Subcutaneous abdominal adipose tissue (tissue), 5 donors: ENCODE results near the gene SPAG17.

ENCODE experiments used
- H3K27ac ChIP-seq: one replicate; pipeline ENCODE4 v1.7.0; 2013; ENCODE audit warnings: low read depth, mild to moderate bottlenecking, inconsistent platforms, low read length, moderate library complexity
- H3K27me3 ChIP-seq, 5 donors: one replicate each; pipeline ENCODE4 v1.7.0; 2013; ENCODE audit warnings: low read length in 5 of 5, inconsistent platforms in 1 of 5; ENCODE audit not compliant: control insufficient read depth in 5 of 5, insufficient read depth in 4 of 5
- H3K36me3 ChIP-seq, 5 donors: one replicate each; pipeline ENCODE4 v1.7.0; 2013; ENCODE audit warnings: low read length in 5 of 5; ENCODE audit not compliant: control insufficient read depth in 5 of 5, insufficient read depth in 5 of 5
- H3K4me1 ChIP-seq, 5 donors: one replicate each; pipeline ENCODE4 v1.7.0; 2013; ENCODE audit warnings: low read length in 5 of 5, mild to moderate bottlenecking in 3 of 5, moderate library complexity in 1 of 5; ENCODE audit not compliant: control insufficient read depth in 5 of 5, insufficient read depth in 5 of 5
- H3K4me3 ChIP-seq, 5 donors: one replicate each; pipeline ENCODE4 v1.7.0; 2013; ENCODE audit warnings: low read length in 5 of 5, low read depth in 1 of 5
- H3K9ac ChIP-seq, 5 donors: one replicate each; pipeline ENCODE4 v1.7.0; 2013; ENCODE audit warnings: low read length in 5 of 5, mild to moderate bottlenecking in 4 of 5, moderate library complexity in 3 of 5
- H3K9me3 ChIP-seq, 5 donors: one replicate each; pipeline ENCODE4 v1.7.0; 2013; ENCODE audit warnings: low read length in 5 of 5; ENCODE audit not compliant: control insufficient read depth in 5 of 5
- donor health status: healthy.
- donor health status: healthy.
- donor health status: healthy.
- donor health status: healthy.
- donor health status: healthy.

Gene SPAG17

GRCh38 chr1:118177998-118178397, 7.0 kb downstream of the SPAG17 start:
- no peak overlapping the region for H3K4me3 ChIP-seq
- H3K27me3 ChIP-seq: no peaks in the 10 kb centered on the region
- no peak overlapping the region for H3K27ac ChIP-seq
- H3K36me3 ChIP-seq: no peaks in the 10 kb centered on the region
- peaks cover 0 to 3% (median 0%) of the 10 kb centered on the region in 5 donors for H3K9me3 ChIP-seq
- H3K4me1 ChIP-seq: no peaks in the 10 kb centered on the region
- H3K9ac ChIP-seq: no peak overlapping the region

GRCh38 chr1:118169016-118169415, 16.0 kb downstream of the SPAG17 start:
- Histone ChIP-seq H3K27ac (no peak overlapping the region), H3K4me3 (no peak overlapping the region), H3K9ac (no peak overlapping the region), H3K36me3 (no peaks in the 10 kb centered on the region), H3K9me3 (peaks cover 0 to 3% (median 0%) of the 10 kb centered on the region in 5 donors), H3K27me3 (no peaks in the 10 kb centered on the region), H3K4me1 (no peaks in the 10 kb centered on the region)

DNA sequence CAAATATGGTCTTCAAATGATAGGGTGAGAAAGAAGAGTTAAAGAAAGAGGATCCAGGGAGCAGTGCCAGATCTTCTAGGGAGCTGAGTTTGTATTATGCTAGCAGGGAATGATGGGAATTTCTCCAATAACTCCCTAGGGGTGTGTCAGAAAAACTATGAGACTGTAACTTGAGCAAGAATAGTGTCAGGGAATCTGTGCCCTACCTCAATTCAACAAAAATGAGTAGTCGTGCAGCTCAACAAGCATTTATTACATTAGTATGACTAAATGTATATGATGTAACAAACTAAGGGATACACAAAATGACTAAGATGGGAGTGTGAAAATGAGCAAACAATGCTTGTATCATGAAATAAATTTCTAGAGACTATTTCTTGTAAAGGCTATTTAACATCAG, 24.2 kb downstream of the SPAG17 start:
- no peak overlapping the region for H3K27ac ChIP-seq
- H3K4me1 ChIP-seq: no peaks in the 10 kb centered on the region
- H3K27me3 ChIP-seq: no peaks in the 10 kb centered on the region
- no peak overlapping the region for H3K9ac ChIP-seq
- H3K9me3 ChIP-seq: no peaks in the 10 kb centered on the region
- H3K36me3 ChIP-seq: no peaks in the 10 kb centered on the region
- no peak overlapping the region for H3K4me3 ChIP-seq

DNA sequence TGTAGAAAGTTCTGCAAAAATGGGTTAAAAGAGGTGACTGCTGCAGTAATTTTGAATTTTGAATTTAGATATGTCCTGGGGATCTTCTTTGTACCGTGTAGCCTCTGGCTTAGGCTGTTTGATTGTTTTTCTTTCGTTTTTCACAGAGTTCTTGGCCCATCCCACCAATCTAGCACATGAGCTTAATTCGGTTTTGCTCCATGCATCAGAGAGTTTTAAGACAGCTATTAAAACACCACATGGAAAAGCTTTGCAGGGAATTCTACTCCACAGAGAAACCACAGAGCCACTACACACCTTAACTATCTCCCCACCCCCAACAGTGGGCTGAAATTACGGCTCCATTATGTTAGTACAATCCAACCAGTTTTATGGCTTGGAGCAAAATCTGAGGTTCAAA, 25.5 kb downstream of the SPAG17 start:
- H3K9me3 ChIP-seq: no peaks in the 10 kb centered on the region
- no peaks in the 10 kb centered on the region for H3K27me3 ChIP-seq
- H3K27ac ChIP-seq: no peak overlapping the region
- H3K4me3 ChIP-seq: no peak overlapping the region
- H3K36me3 ChIP-seq: no peaks in the 10 kb centered on the region
- H3K9ac ChIP-seq: no peak overlapping the region
- H3K4me1 ChIP-seq: no peaks in the 10 kb centered on the region

DNA sequence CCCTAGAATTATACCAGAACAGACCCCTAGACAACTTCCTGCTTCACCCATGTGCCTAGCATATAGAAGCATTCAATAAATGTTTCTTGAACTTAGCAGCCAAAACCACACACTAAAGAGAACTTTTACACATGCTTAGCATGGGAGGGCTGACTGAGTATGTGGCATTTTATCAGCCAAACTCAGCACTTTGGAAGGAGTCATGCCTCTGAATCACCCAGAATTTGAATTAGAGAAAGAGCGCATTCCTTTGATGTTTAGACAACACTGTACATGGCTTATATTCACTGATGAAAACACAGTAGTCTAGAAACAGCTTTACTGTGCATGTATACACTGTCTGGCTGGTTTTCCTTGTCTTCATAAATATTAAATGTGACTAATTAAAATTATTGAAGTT, 26.1 kb downstream of the SPAG17 start:
- H3K9me3 ChIP-seq: no peaks in the 10 kb centered on the region
- no peaks in the 10 kb centered on the region for H3K27me3 ChIP-seq
- H3K27ac ChIP-seq: no peak overlapping the region
- no peaks in the 10 kb centered on the region for H3K36me3 ChIP-seq
- no peak overlapping the region for H3K4me3 ChIP-seq
- H3K4me1 ChIP-seq: no peaks in the 10 kb centered on the region
- H3K9ac ChIP-seq: no peak overlapping the region

DNA sequence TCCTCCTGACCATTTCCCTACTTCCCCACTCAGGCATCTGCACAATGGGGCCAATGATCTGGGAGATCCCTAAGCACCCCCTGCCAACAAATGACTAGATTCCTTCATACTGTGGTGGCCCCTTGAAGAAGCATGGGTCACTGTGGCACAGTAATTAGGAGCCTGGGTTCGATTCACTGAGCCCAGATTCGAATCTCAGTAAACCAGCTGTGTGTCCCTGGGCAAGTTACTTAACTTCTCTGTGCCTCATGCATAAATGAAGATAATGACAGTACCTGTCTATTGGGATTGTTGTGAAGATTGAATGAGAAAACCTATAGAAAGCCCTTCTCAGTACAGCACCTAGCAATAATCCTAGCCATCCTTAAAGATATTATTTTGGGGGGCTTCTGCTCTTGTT, 27.5 kb downstream of the SPAG17 start:
- Histone ChIP-seq H3K9me3 (no peaks in the 10 kb centered on the region), H3K27ac (no peak overlapping the region), H3K4me1 (no peaks in the 10 kb centered on the region), H3K4me3 (no peak overlapping the region), H3K27me3 (no peaks in the 10 kb centered on the region), H3K9ac (no peak overlapping the region), H3K36me3 (no peaks in the 10 kb centered on the region)

GRCh38 chr1:118155106-118155505, 29.9 kb downstream of the SPAG17 start:
- Histone ChIP-seq H3K4me1 (peaks cover 0 to 3% (median 0%) of the 10 kb centered on the region in 5 donors), H3K9me3 (no peaks in the 10 kb centered on the region), H3K36me3 (no peaks in the 10 kb centered on the region), H3K4me3 (no peak overlapping the region), H3K27me3 (no peaks in the 10 kb centered on the region), H3K27ac (no peak overlapping the region), H3K9ac (no peak overlapping the region)

GRCh38 chr1:118154220-118154619, 30.8 kb downstream of the SPAG17 start:
- Histone ChIP-seq H3K4me1 (peaks cover 0 to 3% (median 0%) of the 10 kb centered on the region in 5 donors), H3K36me3 (no peaks in the 10 kb centered on the region), H3K4me3 (no peak overlapping the region), H3K27ac (no peak overlapping the region), H3K27me3 (no peaks in the 10 kb centered on the region), H3K9me3 (no peaks in the 10 kb centered on the region), H3K9ac (no peak overlapping the region)

DNA sequence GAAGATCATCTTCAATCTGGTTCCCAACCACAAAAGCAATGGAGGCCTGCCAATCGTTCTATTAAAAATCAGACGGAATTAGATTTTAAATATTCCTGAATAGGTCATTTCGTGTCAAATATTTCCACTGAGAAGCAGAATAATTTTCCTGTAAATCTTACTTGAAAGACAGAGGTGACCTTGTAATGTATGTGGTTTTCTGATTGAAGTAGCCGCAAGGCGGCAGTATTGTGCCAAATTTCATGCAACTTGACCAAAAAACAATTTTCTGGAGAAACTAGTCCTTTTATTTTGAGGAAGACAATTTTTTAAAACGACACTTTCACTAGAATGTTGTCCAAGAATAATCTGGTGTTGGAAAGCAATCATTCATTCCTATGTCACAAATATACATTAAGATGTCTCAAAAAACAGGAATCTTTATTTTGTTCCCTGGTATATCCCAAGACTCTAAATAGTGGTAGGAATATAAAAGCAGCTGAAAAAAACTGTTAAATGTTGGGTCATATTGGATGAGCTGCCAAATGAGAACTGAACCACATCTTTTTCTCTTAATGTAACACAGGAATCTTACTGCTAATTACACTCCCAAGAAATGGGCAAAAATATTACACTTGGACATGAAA, 33.6 kb downstream of the SPAG17 start:
- no peak overlapping the region for H3K27ac ChIP-seq
- H3K4me1 ChIP-seq: peaks cover 0 to 18% (median 14%) of the 10 kb centered on the region in 5 donors
- H3K9me3 ChIP-seq: no peaks in the 10 kb centered on the region
- no peak overlapping the region for H3K9ac ChIP-seq
- H3K4me3 ChIP-seq: no peak overlapping the region
- no peaks in the 10 kb centered on the region for H3K36me3 ChIP-seq
- H3K27me3 ChIP-seq: no peaks in the 10 kb centered on the region

DNA sequence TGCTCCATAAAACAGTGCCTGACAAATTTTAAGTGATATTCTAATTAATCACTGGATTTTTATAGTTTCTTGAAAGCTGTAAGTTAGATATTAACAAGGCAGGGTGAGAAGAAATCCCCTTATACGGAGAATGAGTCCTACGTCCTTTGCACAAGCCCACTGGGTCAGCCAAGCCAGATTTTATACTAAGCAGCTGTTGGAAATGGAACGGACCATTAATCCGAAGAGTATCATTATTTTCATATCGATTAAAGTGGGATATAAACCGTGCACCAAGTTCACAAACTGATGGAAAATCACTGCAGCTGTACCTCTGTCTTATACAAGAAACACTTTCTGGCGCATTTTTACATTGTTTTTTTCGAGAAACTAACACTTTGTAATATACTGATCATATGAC, 35.2 kb downstream of the SPAG17 start:
- no peak overlapping the region for H3K4me3 ChIP-seq
- H3K27me3 ChIP-seq: no peaks in the 10 kb centered on the region
- H3K27ac ChIP-seq: no peak overlapping the region
- H3K36me3 ChIP-seq: no peaks in the 10 kb centered on the region
- no peak overlapping the region for H3K9ac ChIP-seq
- peaks cover 0 to 20% (median 15%) of the 10 kb centered on the region in 5 donors for H3K4me1 ChIP-seq
- H3K9me3 ChIP-seq: no peaks in the 10 kb centered on the region
